Liver (tissue), 3 donors: ENCODE results near the gene NCAPH2.

Source experiments
- JUND ChIP-seq, 2 donors: IDR thresholded peaks; 2 replicates each; pipeline ENCODE4 v1.6.1; 2016; ENCODE audit warnings: antibody characterized with exemption in 2 of 2
- RAD21 ChIP-seq, 2 donors: IDR thresholded peaks; 2 replicates each; pipeline ENCODE4 v1.6.1; 2016; ENCODE audit warnings: antibody characterized with exemption in 2 of 2, mild to moderate bottlenecking in 2 of 2
- TF ChIP-seq, protein P1 (sequence below): fragments of 150-350 bp; IDR thresholded peaks from 2 replicates; pipeline ENCODE4 v1.5.1; 2017; ENCODE audit warnings: improper control_type of control experiment, low read depth, low read length; ENCODE audit not compliant: missing input control
- donor health status: healthy.
- donor health status: healthy.

DNA sequence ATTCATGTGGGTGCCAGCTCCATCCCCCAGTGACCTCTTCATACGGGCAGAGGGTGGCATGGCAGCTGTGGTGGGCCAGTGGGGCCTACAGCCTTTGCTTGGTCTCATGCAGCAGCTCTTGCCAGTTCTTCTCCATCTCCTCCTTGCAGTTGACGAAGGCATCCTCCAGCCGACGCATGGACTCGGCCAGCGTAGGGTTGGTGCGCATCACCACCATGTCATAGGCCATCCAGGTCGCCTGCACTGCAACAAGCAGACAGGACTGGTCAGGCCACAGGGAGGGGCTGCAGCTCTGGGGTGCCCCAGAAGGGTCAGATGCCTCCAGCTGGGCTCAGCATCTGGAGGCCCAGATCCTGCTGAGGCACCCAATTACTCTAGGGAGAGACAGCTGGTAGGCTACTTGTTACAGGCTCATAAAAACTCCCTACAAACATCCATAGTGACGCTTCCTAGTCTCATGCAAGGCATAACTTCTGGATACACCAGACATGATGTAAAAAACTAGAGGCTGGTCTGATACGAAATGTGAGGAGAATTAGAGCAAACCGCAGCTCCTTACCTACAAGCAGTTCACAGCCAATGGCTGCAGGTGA lies 43.2 kb downstream of the NCAPH2 start:
- TF ChIP-seq, protein P1, sequence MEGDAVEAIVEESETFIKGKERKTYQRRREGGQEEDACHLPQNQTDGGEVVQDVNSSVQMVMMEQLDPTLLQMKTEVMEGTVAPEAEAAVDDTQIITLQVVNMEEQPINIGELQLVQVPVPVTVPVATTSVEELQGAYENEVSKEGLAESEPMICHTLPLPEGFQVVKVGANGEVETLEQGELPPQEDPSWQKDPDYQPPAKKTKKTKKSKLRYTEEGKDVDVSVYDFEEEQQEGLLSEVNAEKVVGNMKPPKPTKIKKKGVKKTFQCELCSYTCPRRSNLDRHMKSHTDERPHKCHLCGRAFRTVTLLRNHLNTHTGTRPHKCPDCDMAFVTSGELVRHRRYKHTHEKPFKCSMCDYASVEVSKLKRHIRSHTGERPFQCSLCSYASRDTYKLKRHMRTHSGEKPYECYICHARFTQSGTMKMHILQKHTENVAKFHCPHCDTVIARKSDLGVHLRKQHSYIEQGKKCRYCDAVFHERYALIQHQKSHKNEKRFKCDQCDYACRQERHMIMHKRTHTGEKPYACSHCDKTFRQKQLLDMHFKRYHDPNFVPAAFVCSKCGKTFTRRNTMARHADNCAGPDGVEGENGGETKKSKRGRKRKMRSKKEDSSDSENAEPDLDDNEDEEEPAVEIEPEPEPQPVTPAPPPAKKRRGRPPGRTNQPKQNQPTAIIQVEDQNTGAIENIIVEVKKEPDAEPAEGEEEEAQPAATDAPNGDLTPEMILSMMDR, result no peak
- no peak for TF ChIP-seq JUND (IDR thresholded peaks at IDR 0.05)
- TF ChIP-seq RAD21 (IDR thresholded peaks at IDR 0.05), result no peak
